Measurements from ENCODE around the gene TGFBR3. TPM values are rescaled to one million over a fixed set of nuclear protein-coding genes. Genes with fewer than 3 reads are reported as not detected.
"Not testable (repeated sequence)": the region's sequence is repeated elsewhere in the genome, so short reads cannot be mapped to it uniquely, and the experiment has no call there.

The TGFBR3 gene
- total RNA-seq, 2 experiments from 2014 or later, result 5.5 to 7.5 TPM

GRCh38 chr1:91843843-91844242 is 42.1 kb downstream of the TGFBR3 start:
- Mint-ChIP-seq H3K4me1 (ENCODE audit: low read depth) (peaks cover 11% of the 10 kb centered on the region), H3K27me3 (no peaks in the 10 kb centered on the region), H3K36me3 (ENCODE audit: low read depth) (no peaks in the 10 kb centered on the region), H3K9me3 (peaks cover 4% of the 10 kb centered on the region), H3K27ac (no peak overlapping the region), H3K4me3 (no peak overlapping the region)
- intact Hi-C loops (cut with micrococcal nuclease), result no loop called here
- no peak for ATAC-seq
- CTCF ChIA-PET, result no interaction called here
- POLR2A ChIA-PET, result no interaction called here
- TF ChIP-seq CTCF (IDR thresholded peaks at IDR 0.05), result no peak
- no peak for DNase-seq

DNA sequence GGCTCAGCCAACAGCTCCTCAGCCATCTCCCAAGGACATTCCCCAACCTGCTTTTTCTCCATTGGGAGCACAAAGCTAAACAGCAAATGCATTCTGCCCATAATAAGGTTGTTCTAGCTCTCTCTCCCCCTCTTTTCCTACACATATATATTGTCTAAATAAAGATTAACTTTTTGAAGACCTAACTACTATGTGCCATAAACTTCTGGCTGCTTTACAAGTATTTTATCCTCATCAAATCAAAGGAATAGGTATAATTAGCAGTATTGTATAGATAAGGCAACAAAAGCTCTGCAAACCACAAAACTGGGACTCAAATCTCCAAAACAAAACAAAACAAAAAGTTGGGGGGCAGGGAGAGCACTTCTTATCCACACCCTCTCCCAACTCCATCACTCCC is 43.4 kb downstream of the TGFBR3 start:
- intact Hi-C loops (cut with micrococcal nuclease), result no loop called here
- no peak for TF ChIP-seq CTCF (IDR thresholded peaks at IDR 0.05)
- no peak overlapping the region for H3K4me3 Mint-ChIP-seq
- peaks cover 4% of the 10 kb centered on the region for H3K9me3 Mint-ChIP-seq
- no peak overlapping the region for H3K27ac Mint-ChIP-seq
- H3K27me3 Mint-ChIP-seq, result no peaks in the 10 kb centered on the region
- POLR2A ChIA-PET, result no interaction called here
- no peak for ATAC-seq
- H3K4me1 Mint-ChIP-seq (ENCODE audit: low read depth), result peaks cover 11% of the 10 kb centered on the region
- CTCF ChIA-PET, result no interaction called here
- no peak for DNase-seq
- no peaks in the 10 kb centered on the region for H3K36me3 Mint-ChIP-seq (ENCODE audit: low read depth)

DNA sequence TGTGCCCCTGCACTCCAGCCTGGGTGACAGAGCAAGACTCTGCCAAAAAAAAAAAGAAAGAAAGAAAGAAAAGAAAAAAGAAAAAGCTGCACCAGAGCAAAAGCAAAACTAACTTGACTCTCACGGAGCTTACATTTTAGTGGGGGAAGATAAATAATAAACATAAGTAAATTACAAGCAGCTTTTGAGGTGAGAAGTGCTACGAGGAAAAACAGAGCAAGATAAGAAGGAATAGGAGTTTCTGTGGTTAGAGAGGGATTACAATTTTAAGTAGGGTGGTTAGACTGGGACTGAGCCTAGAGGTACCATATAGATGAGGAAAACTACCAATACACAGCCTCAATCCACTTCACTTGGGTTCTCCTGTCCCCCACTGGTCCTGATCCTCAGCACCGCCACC is 43.9 kb downstream of the TGFBR3 start:
- DNase-seq, result no peak
- peaks cover 4% of the 10 kb centered on the region for H3K9me3 Mint-ChIP-seq
- ATAC-seq, result no peak
- no peak overlapping the region for H3K4me3 Mint-ChIP-seq
- H3K36me3 Mint-ChIP-seq (ENCODE audit: low read depth), result no peaks in the 10 kb centered on the region
- peaks cover 11% of the 10 kb centered on the region for H3K4me1 Mint-ChIP-seq (ENCODE audit: low read depth)
- TF ChIP-seq CTCF (IDR thresholded peaks at IDR 0.05), result no peak
- intact Hi-C loops (cut with micrococcal nuclease), result no loop called here
- no peaks in the 10 kb centered on the region for H3K27me3 Mint-ChIP-seq
- ChIA-PET CTCF (no interaction called here), POLR2A (interaction anchor here (0.6 kb wide), 1 partner anchor 556 kb away, joined by 3 read pairs; no protein-coding TSS in a partner anchor)
- H3K27ac Mint-ChIP-seq, result no peak overlapping the region

GRCh38 chr1:91840276-91840675 is 45.7 kb downstream of the TGFBR3 start:
- peaks cover 11% of the 10 kb centered on the region for H3K4me1 Mint-ChIP-seq (ENCODE audit: low read depth)
- DNase-seq; intact Hi-C loops (cut with micrococcal nuclease); H3K4me3 Mint-ChIP-seq; H3K27me3 Mint-ChIP-seq; CTCF ChIA-PET; POLR2A ChIA-PET; H3K27ac Mint-ChIP-seq; ATAC-seq; H3K9me3 Mint-ChIP-seq; H3K36me3 Mint-ChIP-seq (ENCODE audit: low read depth): not testable (repeated sequence)

DNA sequence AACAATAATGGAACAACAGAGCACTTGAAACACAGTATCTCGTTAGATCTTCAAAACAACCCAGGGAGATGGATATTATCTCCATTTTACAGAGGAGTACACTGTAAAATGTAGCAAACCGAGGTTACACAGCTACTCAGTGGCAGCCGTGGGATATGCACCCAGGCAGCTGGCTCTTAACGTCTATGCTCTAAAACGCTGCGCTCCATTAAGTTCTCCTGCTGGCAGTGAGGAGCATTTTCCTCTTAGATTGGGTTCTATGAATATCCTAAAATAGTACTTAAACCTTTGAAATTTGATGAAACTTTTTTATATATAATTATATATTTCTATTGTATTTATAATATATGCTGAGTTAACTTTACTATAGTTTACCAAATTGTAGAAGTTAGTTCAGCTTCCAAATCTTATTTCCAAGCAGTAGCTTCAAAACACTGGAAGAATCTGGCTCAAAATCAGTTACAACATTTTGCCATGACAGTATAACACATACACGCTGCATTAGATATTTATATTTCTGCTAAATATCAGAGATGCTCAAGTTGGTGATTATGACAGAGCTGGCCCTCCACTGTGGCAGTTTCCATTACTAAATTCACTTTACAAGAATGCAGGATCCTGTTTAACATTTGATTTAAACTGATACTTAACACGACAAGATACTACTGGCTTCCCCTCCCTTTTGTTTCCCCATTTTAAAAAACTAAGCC is 49.5 kb downstream of the TGFBR3 start:
- Mint-ChIP-seq H3K9me3 (no peaks in the 10 kb centered on the region), H3K27me3 (no peaks in the 10 kb centered on the region), H3K36me3 (ENCODE audit: low read depth) (no peaks in the 10 kb centered on the region), H3K4me1 (ENCODE audit: low read depth) (no peaks in the 10 kb centered on the region), H3K27ac (no peak overlapping the region), H3K4me3 (no peak overlapping the region)
- no peak for DNase-seq
- POLR2A ChIA-PET, result no interaction called here
- intact Hi-C loops (cut with micrococcal nuclease), result no loop called here
- ATAC-seq, result no peak
- TF ChIP-seq CTCF (IDR thresholded peaks at IDR 0.05), result no peak
- CTCF ChIA-PET, result no interaction called here

Data from activated CD8-positive, alpha-beta T cell treated with anti-CD3 and anti-CD28 coated beads for 36 hours (primary cell).